Measurements from ENCODE around the gene SLC34A3. TPM values are rescaled to one million over a fixed set of nuclear protein-coding genes. Genes with fewer than 3 reads are reported as not detected.
"Not testable (repeated sequence)": the region's sequence is repeated elsewhere in the genome, so short reads cannot be mapped to it uniquely, and the experiment has no call there.

SLC34A3 gene
- total RNA-seq, 1 experiment from 2014 or later, result not detected

- H3K79me2 ChIP-seq (ENCODE audit: low read length); H3K27me3 ChIP-seq (ENCODE audit: low read length); DNase-seq; H3K9me2 ChIP-seq (replicated peaks; ENCODE audit: insufficient read depth, low read length); H3K9me3 ChIP-seq (ENCODE audit: low read length): not testable (repeated sequence)
- Histone ChIP-seq H3K4me3 (ENCODE audit: low read length) (peak overlapping the region; percentile 85), H3K36me3 (ENCODE audit: insufficient read depth, low read length) (peaks cover 17% of the 10 kb centered on the region), H2AFZ (ENCODE audit: low read length) (peak overlapping the region; percentile 77), H3K4me1 (ENCODE audit: low read length) (peaks cover 58% of the 10 kb centered on the region), H3K27ac (ENCODE audit: low read length) (peak overlapping the region; percentile 88), H4K20me1 (ENCODE audit: insufficient read depth, low read depth, low read length) (peaks cover 53% of the 10 kb centered on the region), H3K9ac (ENCODE audit: low read length) (peak overlapping the region; percentile 97), H3K4me2 (ENCODE audit: low read depth, low read length, poor library complexity, severe bottlenecking) (peak overlapping the region; percentile 98)
Observed at GRCh38 chr9:137239541-137240200, 9.0 kb downstream of the SLC34A3 start.

GRCh38 chr9:137240318-137240840 lies 9.7 kb downstream of the SLC34A3 start:
- Histone ChIP-seq H4K20me1 (ENCODE audit: insufficient read depth, low read depth, low read length) (peaks cover 46% of the 10 kb centered on the region), H3K79me2 (ENCODE audit: low read length) (0 out of 2 replicates have a peak, but pooled peaks cover 5% of the 10 kb centered on the region), H3K9me2 (replicated peaks; ENCODE audit: insufficient read depth, low read length) (no peaks in the 10 kb centered on the region), H3K27me3 (ENCODE audit: low read length) (no peaks in the 10 kb centered on the region), H2AFZ (ENCODE audit: low read length) (peak overlapping the region; percentile 77), H3K36me3 (ENCODE audit: insufficient read depth, low read length) (peaks cover 17% of the 10 kb centered on the region), H3K9me3 (ENCODE audit: low read length) (no peaks in the 10 kb centered on the region), H3K4me2 (ENCODE audit: low read depth, low read length, poor library complexity, severe bottlenecking) (peak overlapping the region; percentile 98), H3K9ac (ENCODE audit: low read length) (peak overlapping the region; percentile 97), H3K4me1 (ENCODE audit: low read length) (peaks cover 51% of the 10 kb centered on the region), H3K4me3 (ENCODE audit: low read length) (peak overlapping the region; percentile 85), H3K27ac (ENCODE audit: low read length) (peak overlapping the region; percentile 88)
- DNase-seq, result peak; percentile 88

GRCh38 chr9:137240841-137241489 lies 10.3 kb downstream of the SLC34A3 start, which contains the start of gene TUBB4B:
Gene TUBB4B, plus strand, starts transcription at chr9:137241287. Its CDS starts 74 bp downstream, at chr9:137241361.
- peak within 1 kb of the TSS; percentile 98 for H3K4me3 ChIP-seq (ENCODE audit: low read length)
- H3K9ac ChIP-seq (ENCODE audit: low read length), result peak within 1 kb of the TSS; percentile 97
- peak within 1 kb of the TSS; percentile 98 for H3K4me2 ChIP-seq (ENCODE audit: low read depth, low read length, poor library complexity, severe bottlenecking)
- H4K20me1 ChIP-seq (ENCODE audit: insufficient read depth, low read depth, low read length), result peaks cover 40% of the 10 kb centered on the region
- no peaks in the 10 kb centered on the region for H3K9me2 ChIP-seq (replicated peaks; ENCODE audit: insufficient read depth, low read length)
- 0 out of 2 replicates have a peak, but pooled peaks cover 5% of the 10 kb centered on the region for H3K79me2 ChIP-seq (ENCODE audit: low read length)
- no peaks in the 10 kb centered on the region for H3K27me3 ChIP-seq (ENCODE audit: low read length)
- DNase-seq, result peak; percentile 100
- peaks cover 17% of the 10 kb centered on the region for H3K36me3 ChIP-seq (ENCODE audit: insufficient read depth, low read length)
- peak within 1 kb of the TSS; percentile 88 for H3K27ac ChIP-seq (ENCODE audit: low read length)
- no peaks in the 10 kb centered on the region for H3K9me3 ChIP-seq (ENCODE audit: low read length)
- peak within 1 kb of the TSS; percentile 77 for H2AFZ ChIP-seq (ENCODE audit: low read length)
- peaks cover 45% of the 10 kb centered on the region for H3K4me1 ChIP-seq (ENCODE audit: low read length)

- Histone ChIP-seq H3K9ac (ENCODE audit: low read length) (peak overlapping the region; percentile 97), H3K27ac (ENCODE audit: low read length) (no peak overlapping the region), H3K9me3 (ENCODE audit: low read length) (no peaks in the 10 kb centered on the region), H3K4me3 (ENCODE audit: low read length) (peak overlapping the region; percentile 98), H4K20me1 (ENCODE audit: insufficient read depth, low read depth, low read length) (peaks cover 38% of the 10 kb centered on the region), H2AFZ (ENCODE audit: low read length) (no peak overlapping the region), H3K27me3 (ENCODE audit: low read length) (no peaks in the 10 kb centered on the region), H3K4me2 (ENCODE audit: low read depth, low read length, poor library complexity, severe bottlenecking) (peak overlapping the region; percentile 98), H3K4me1 (ENCODE audit: low read length) (peaks cover 39% of the 10 kb centered on the region), H3K36me3 (ENCODE audit: insufficient read depth, low read length) (peaks cover 17% of the 10 kb centered on the region), H3K79me2 (ENCODE audit: low read length) (0 out of 2 replicates have a peak, but pooled peaks cover 5% of the 10 kb centered on the region), H3K9me2 (replicated peaks; ENCODE audit: insufficient read depth, low read length) (no peaks in the 10 kb centered on the region)
- peak; percentile 64 for DNase-seq
Observed at GRCh38 chr9:137241490-137242268, 11.0 kb downstream of the SLC34A3 start.

- Histone ChIP-seq H3K9me3 (ENCODE audit: low read length) (no peaks in the 10 kb centered on the region), H3K27ac (ENCODE audit: low read length) (no peak overlapping the region), H2AFZ (ENCODE audit: low read length) (no peak overlapping the region), H3K27me3 (ENCODE audit: low read length) (no peaks in the 10 kb centered on the region), H3K4me1 (ENCODE audit: low read length) (peaks cover 31% of the 10 kb centered on the region), H3K79me2 (ENCODE audit: low read length) (0 out of 2 replicates have a peak, but pooled peaks cover 5% of the 10 kb centered on the region), H3K9ac (ENCODE audit: low read length) (peak overlapping the region; percentile 97), H3K4me3 (ENCODE audit: low read length) (peak overlapping the region; percentile 98), H3K9me2 (replicated peaks; ENCODE audit: insufficient read depth, low read length) (no peaks in the 10 kb centered on the region), H3K36me3 (ENCODE audit: insufficient read depth, low read length) (peaks cover 17% of the 10 kb centered on the region), H4K20me1 (ENCODE audit: insufficient read depth, low read depth, low read length) (peaks cover 36% of the 10 kb centered on the region), H3K4me2 (ENCODE audit: low read depth, low read length, poor library complexity, severe bottlenecking) (peak overlapping the region; percentile 98)
- no peak for DNase-seq
Observed at GRCh38 chr9:137242269-137243203, 11.8 kb downstream of the SLC34A3 start.

GRCh38 chr9:137243266-137243625 lies 12.5 kb downstream of the SLC34A3 start:
- not testable (repeated sequence) for H3K79me2 ChIP-seq (ENCODE audit: low read length); H3K27ac ChIP-seq (ENCODE audit: low read length); H3K4me3 ChIP-seq (ENCODE audit: low read length); H3K27me3 ChIP-seq (ENCODE audit: low read length); H3K9ac ChIP-seq (ENCODE audit: low read length); H3K9me3 ChIP-seq (ENCODE audit: low read length); H3K9me2 ChIP-seq (replicated peaks; ENCODE audit: insufficient read depth, low read length); DNase-seq; H2AFZ ChIP-seq (ENCODE audit: low read length); H3K4me2 ChIP-seq (ENCODE audit: low read depth, low read length, poor library complexity, severe bottlenecking)
- Histone ChIP-seq H4K20me1 (ENCODE audit: insufficient read depth, low read depth, low read length) (peaks cover 30% of the 10 kb centered on the region), H3K36me3 (ENCODE audit: insufficient read depth, low read length) (peaks cover 17% of the 10 kb centered on the region), H3K4me1 (ENCODE audit: low read length) (peaks cover 23% of the 10 kb centered on the region)

- Histone ChIP-seq H3K4me2 (ENCODE audit: low read depth, low read length, poor library complexity, severe bottlenecking) (no peak overlapping the region), H2AFZ (ENCODE audit: low read length) (no peak overlapping the region), H3K79me2 (ENCODE audit: low read length) (0 out of 2 replicates have a peak, but pooled peaks cover 5% of the 10 kb centered on the region), H3K36me3 (ENCODE audit: insufficient read depth, low read length) (peaks cover 17% of the 10 kb centered on the region), H3K9ac (ENCODE audit: low read length) (no peak overlapping the region), H3K9me2 (replicated peaks; ENCODE audit: insufficient read depth, low read length) (no peaks in the 10 kb centered on the region), H3K4me3 (ENCODE audit: low read length) (no peak overlapping the region), H3K4me1 (ENCODE audit: low read length) (peaks cover 21% of the 10 kb centered on the region), H3K9me3 (ENCODE audit: low read length) (no peaks in the 10 kb centered on the region), H3K27ac (ENCODE audit: low read length) (no peak overlapping the region), H3K27me3 (ENCODE audit: low read length) (no peaks in the 10 kb centered on the region), H4K20me1 (ENCODE audit: insufficient read depth, low read depth, low read length) (peaks cover 24% of the 10 kb centered on the region)
- DNase-seq, result peak; percentile 82
Observed at GRCh38 chr9:137243626-137244485, 13.2 kb downstream of the SLC34A3 start.

Measured in Karpas-422 (cell line).